GM12872 (cell line): ENCODE data around the gene CPNE4.

ENCODE experiments used
- CTCF ChIP-seq: IDR thresholded peaks from 3 replicates; pipeline ENCODE4 v1.5.1; 2011; ENCODE audit warnings: low read depth, mild to moderate bottlenecking, low read length, moderate library complexity; ENCODE audit not compliant: insufficient read depth

The CPNE4 gene

GRCh38 chr3:131957980-131958379, 76.8 kb downstream of the CPNE4 start:
- no peak for TF ChIP-seq CTCF

- no peak for TF ChIP-seq CTCF
Observed at GRCh38 chr3:131957511-131957910, 77.3 kb downstream of the CPNE4 start.

- TF ChIP-seq CTCF = no peak
Observed at GRCh38 chr3:131948806-131949205, 86.0 kb downstream of the CPNE4 start.

- no peak for TF ChIP-seq CTCF
Observed at GRCh38 chr3:131944676-131945075, 90.1 kb downstream of the CPNE4 start.

- no peak for TF ChIP-seq CTCF
Observed at GRCh38 chr3:131933665-131934064, 101.1 kb downstream of the CPNE4 start.

- no peak for TF ChIP-seq CTCF
Observed at GRCh38 chr3:131928593-131928992, 106.2 kb downstream of the CPNE4 start.

- no peak for TF ChIP-seq CTCF
Observed at GRCh38 chr3:131925571-131925970, 109.2 kb downstream of the CPNE4 start.

- TF ChIP-seq CTCF = no peak
Observed at GRCh38 chr3:131922356-131922755, 112.5 kb downstream of the CPNE4 start.
